HEK293 (cell line): Measurements from ENCODE around the gene OR10A6.

Source experiments
- CTCF ChIA-PET: fragments of 350-600 bp; formaldehyde crosslinking; extraction: SDS; loops from one replicate; lab custom pipeline; 2021; ENCODE audit warnings: antibody characterized with exemption; lab: Yijun Ruan, JAX
- POLR2A ChIA-PET: fragments of 300-600 bp; formaldehyde crosslinking; extraction: SDS; loops from one replicate; lab custom pipeline; 2020; ENCODE audit warnings: antibody characterized with exemption, inconsistent platforms; lab: Yijun Ruan, JAX
- H3K27ac ChIP-seq: fragments of 200-500 bp; sonication (Bioruptor generic); 2 replicates; pipeline ENCODE4 v1.5.1; 2014; ENCODE audit warnings: low read depth, low read length, control low read depth, inconsistent platforms; ENCODE audit errors: extremely low read depth
- H3K36me3 ChIP-seq, 2 experiments: fragments of 200-500 bp in 1 of 2; sonication (Bioruptor generic) in 1 of 2; 1 replicate in 1 of 2; 2 replicates in 1 of 2; pipeline ENCODE4 v1.5.1; 2014 to 2017; ENCODE audit warnings: inconsistent platforms in 2 of 2, low read length in 2 of 2; ENCODE audit not compliant: control insufficient read depth in 2 of 2, insufficient read depth in 1 of 2
- H3K4me1 ChIP-seq: fragments of 200-500 bp; sonication (Bioruptor generic); 2 replicates; pipeline ENCODE4 v1.5.1; 2014; ENCODE audit warnings: mild to moderate bottlenecking, low read length, inconsistent platforms; ENCODE audit not compliant: control insufficient read depth, insufficient read depth
- H3K4me3 ChIP-seq: 2 replicates; pipeline ENCODE4 v1.5.1; 2011; ENCODE audit warnings: low read depth, mild to moderate bottlenecking, control low read depth, low read length, moderate library complexity
- H3K9me3 ChIP-seq: fragments of 200-500 bp; sonication (Bioruptor generic); 2 replicates; pipeline ENCODE4 v1.5.1; 2014; ENCODE audit warnings: low read depth, low read length, inconsistent platforms; ENCODE audit not compliant: control insufficient read depth, insufficient read depth
- GLIS1 ChIP-seq: fragments of 450-650 bp; formaldehyde crosslinking; IDR thresholded peaks from 2 replicates; pipeline ENCODE4 v1.5.1; 2016; ENCODE audit warnings: missing biosample characterization, missing genetic modification characterization
- INSM2 ChIP-seq: fragments of 450-650 bp; formaldehyde crosslinking; IDR thresholded peaks from 2 replicates; pipeline ENCODE4 v1.5.1; 2016; ENCODE audit warnings: missing biosample characterization, missing genetic modification characterization
- PRDM2 ChIP-seq: fragments of 450-650 bp; formaldehyde crosslinking; IDR thresholded peaks from 2 replicates; pipeline ENCODE4 v1.5.1; 2016; ENCODE audit warnings: missing biosample characterization, missing genetic modification characterization, borderline replicate concordance
- REPIN1 ChIP-seq: fragments of 450-650 bp; formaldehyde crosslinking; IDR thresholded peaks from 2 replicates; pipeline ENCODE4 v1.5.1; 2017; ENCODE audit warnings: missing biosample characterization, missing genetic modification characterization, low read depth
- ZNF174 ChIP-seq: fragments of 450-650 bp; formaldehyde crosslinking; IDR thresholded peaks from 2 replicates; pipeline ENCODE4 v1.5.0; 2017; ENCODE audit warnings: missing biosample characterization, mild to moderate bottlenecking, missing genetic modification characterization
- ZNF521 ChIP-seq: fragments of 450-650 bp; formaldehyde crosslinking; IDR thresholded peaks from 2 replicates; pipeline ENCODE4 v1.5.1; 2017; ENCODE audit warnings: missing biosample characterization, mild to moderate bottlenecking, missing genetic modification characterization
- ZNF677 ChIP-seq: fragments of 450-650 bp; IDR thresholded peaks from 2 replicates; pipeline ENCODE4 v1.5.0; 2018; ENCODE audit warnings: missing biosample characterization, mild to moderate bottlenecking, missing genetic modification characterization, moderate library complexity
- ZNF692 ChIP-seq: fragments of 450-650 bp; formaldehyde crosslinking; IDR thresholded peaks from 2 replicates; pipeline ENCODE4 v1.5.1; 2016; ENCODE audit warnings: missing biosample characterization, missing genetic modification characterization

OR10A6 gene

GRCh38 chr11:7909585-7910285 is 21.3 kb downstream of the OR10A6 start (continued):
- TF ChIP-seq ZNF692 (no peak), ZNF521 (no peak)
- TF ChIP-seq, all 188 proteins: peak for 0

GRCh38 chr11:7907121-7907520 is 23.9 kb downstream of the OR10A6 start:
- no peak overlapping the region for H3K4me3 ChIP-seq
- TF ChIP-seq INSM2 (no peak), REPIN1 (no peak), ZNF677 (tag by site-specific recombination) (no peak), PRDM2 (no peak)
- H3K9me3 ChIP-seq, result no peaks in the 10 kb centered on the region
- no peaks in the 10 kb centered on the region for H3K36me3 ChIP-seq
- ChIA-PET POLR2A (no interaction called here), CTCF (interaction anchor here (1.2 kb wide), 1 partner anchor 15 kb away, joined by 3 read pairs; no protein-coding TSS in a partner anchor)
- no peaks in the 10 kb centered on the region for H3K4me1 ChIP-seq
- no peak overlapping the region for H3K27ac ChIP-seq

- no peak overlapping the region for H3K27ac ChIP-seq
- H3K9me3 ChIP-seq, result no peaks in the 10 kb centered on the region
- no peaks in the 10 kb centered on the region for H3K4me1 ChIP-seq
- no peak overlapping the region for H3K4me3 ChIP-seq
- POLR2A ChIA-PET, result interaction anchor here (1.0 kb wide), 1 partner anchor 81 kb away, joined by 3 read pairs; the partner anchor contains the start of gene EIF3F
- H3K36me3 ChIP-seq, result no peaks in the 10 kb centered on the region
- CTCF ChIA-PET, result interaction anchor here (0.6 to 1.8 kb wide), 4 partner anchors 14 to 959 kb away, joined by 3 to 13 read pairs (median 8); partner anchors contain the start of gene EIF3F
- TF ChIP-seq ZNF174 (tag by site-specific recombination), result no peak
- TF ChIP-seq ZNF692, result no peak
- peak; percentile 33; the same call in 1 of the 2 replicates for TF ChIP-seq GLIS1 (tag by site-specific recombination)
Measured at GRCh38 chr11:7906481-7906880, 24.6 kb downstream of the OR10A6 start.
